Activated CD4-positive, alpha-beta T cell treated with anti-CD3 and anti-CD28 coated beads, Interleukin-2, amount 50 U/mL, for 1 hour (primary cell): ENCODE results near the gene EVC.
"Not testable (repeated sequence)": the region's sequence is repeated elsewhere in the genome, so short reads cannot be mapped to it uniquely, and the experiment has no call there.

Source experiments
- DNase-seq: peaks from one replicate; pipeline ENCODE4 v3.0.0-alpha.2; 2020

The EVC gene

GRCh38 chr4:5854929-5855328 is 143.9 kb downstream of the EVC start:
- DNase-seq = no peak

GRCh38 chr4:5856362-5856761 is 145.4 kb downstream of the EVC start:
- DNase-seq = not testable (repeated sequence)

- DNase-seq = no peak
Measured at GRCh38 chr4:5857199-5857598, 146.2 kb downstream of the EVC start.

- DNase-seq = no peak
Measured at GRCh38 chr4:5858020-5858769, 147.2 kb downstream of the EVC start.

GRCh38 chr4:5863461-5864113 is 152.6 kb downstream of the EVC start:
- DNase-seq = no peak
